Left hindlimb (tissue), 1 donor: ENCODE measurements around the gene CD226.
"Not testable (repeated sequence)": the region's sequence is repeated elsewhere in the genome, so short reads cannot be mapped to it uniquely, and the experiment has no call there.

ENCODE experiments used
- DNase-seq: peaks from one replicate; pipeline ENCODE4 v3.0.0-alpha.2; 2018

The CD226 gene

GRCh38 chr18:69956057-69956456, 8.4 kb upstream of the CD226 start:
- DNase-seq: no peak

DNA sequence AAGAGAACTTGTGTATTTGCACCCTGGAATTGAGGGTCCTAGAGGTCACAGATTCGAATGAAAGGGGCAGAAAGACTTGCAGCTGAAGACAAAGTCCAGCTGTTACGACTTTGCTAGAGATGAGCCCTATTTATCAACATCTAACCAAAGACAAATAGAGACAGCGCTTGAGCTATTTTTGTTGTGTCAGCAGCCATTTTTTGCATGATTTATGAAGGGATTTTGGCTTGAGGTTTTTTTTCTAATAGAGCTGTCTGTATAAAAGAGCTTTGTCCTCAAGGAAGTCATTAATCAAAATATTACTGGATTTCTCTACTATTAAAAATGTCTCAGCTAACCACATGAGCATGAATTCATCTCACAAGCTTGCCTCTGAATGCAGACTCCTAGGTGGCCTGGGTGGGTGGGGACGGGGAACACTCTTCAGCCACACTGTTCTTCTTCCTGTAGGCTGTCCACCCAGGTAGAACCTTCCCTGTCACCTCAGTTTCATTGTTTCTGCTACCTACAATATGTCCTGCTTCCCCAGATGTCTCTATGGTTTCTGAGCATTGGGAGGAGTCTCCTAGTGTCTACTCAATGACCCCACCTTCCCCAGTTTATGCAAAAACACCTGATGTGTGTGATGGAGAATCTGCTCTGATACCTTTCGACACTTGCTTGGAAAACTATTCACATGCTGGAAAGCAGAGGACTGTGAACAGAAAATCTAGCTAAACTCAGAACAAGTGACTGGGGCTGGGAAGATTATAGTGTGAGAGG, 7.2 kb upstream of the CD226 start:
- DNase-seq: no peak

DNA sequence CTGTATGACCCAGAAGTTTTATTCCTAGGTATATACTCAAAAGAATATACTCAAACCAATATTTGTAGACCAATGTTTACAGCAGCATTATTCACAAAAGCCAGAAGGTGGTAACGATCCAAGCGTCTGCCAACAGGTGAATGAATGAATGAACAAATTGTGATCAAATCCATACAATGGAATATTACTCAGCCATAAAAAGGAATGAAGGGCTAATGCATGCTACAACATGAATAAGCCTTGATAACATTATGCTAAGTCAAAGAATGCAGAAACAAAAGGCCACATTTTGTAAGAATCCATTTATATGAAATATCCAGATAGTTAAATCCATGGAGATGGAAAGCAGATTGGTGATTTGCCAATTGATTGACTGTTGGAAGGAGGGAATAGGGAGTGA, 5.5 kb upstream of the CD226 start:
- DNase-seq: no peak

DNA sequence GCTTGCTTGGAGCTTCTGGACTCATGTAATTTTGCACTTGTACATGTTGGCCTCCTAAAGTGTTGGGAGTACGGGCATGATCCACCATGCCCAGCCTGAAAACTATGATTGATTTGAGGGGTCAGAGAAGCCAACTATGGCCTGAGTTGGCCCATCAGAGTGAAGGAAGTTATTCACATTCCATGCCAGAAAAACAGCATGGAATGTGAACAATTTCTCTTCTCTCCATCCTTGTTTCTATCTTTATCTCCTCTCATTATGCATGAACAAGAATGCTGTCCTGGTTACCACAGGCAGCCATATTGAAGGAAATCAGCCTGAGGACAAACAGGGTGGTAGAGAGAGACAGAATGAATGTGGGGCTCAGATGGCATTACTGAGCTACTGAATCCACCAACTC, 3.5 kb upstream of the CD226 start:
- DNase-seq: no peak

DNA sequence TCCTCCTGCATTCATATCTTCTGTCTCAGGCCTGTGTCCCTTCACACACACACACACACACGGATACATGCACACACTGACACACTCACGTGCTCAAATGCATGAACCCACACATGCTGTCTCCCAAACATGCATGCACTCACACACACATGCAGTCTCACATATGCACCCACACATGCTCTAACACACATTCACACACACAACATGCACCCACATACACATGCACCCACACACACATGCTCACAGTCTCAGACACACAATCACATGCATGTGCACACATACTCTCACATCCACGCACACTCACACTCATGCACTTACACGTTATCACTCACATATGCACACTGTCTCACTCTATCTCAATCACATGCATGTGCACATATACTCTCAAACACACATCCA, 1.9 kb upstream of the CD226 start:
- no peak for DNase-seq

GRCh38 chr18:69948919-69949537, 1.4 kb upstream of the CD226 start:
- DNase-seq: no peak

GRCh38 chr18:69948256-69948655, 583 bp upstream of the CD226 start:
- no peak for DNase-seq

GRCh38 chr18:69946608-69947155, 991 bp downstream of the CD226 start:
- DNase-seq: no peak

GRCh38 chr18:69945220-69946114, 2.2 kb downstream of the CD226 start:
- DNase-seq: no peak

- DNase-seq: no peak
Observed at GRCh38 chr18:69944436-69944835, 3.2 kb downstream of the CD226 start.

DNA sequence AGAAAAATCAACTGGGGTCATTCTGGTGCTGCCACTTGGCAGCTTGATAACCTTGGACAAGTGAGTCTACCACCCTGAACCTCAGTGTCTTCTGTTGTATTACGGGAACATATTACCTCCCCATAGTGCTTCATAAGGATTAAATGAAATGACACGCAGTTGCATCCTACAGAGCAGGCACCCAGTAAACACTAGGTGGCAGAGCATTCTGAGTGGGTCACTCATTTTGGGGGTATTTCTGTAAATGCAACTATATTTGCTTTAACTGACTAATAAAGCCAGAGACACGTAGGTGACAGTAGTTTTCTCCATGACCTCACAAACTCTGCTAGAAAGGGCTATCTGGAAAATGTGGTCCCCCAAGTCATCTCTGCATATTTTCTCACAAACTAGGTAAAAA, 4.7 kb downstream of the CD226 start:
- no peak for DNase-seq

GRCh38 chr18:69941183-69941582, 6.5 kb downstream of the CD226 start:
- DNase-seq: no peak

- DNase-seq: not testable (repeated sequence)
Observed at GRCh38 chr18:69939812-69940211, 7.9 kb downstream of the CD226 start.

DNA sequence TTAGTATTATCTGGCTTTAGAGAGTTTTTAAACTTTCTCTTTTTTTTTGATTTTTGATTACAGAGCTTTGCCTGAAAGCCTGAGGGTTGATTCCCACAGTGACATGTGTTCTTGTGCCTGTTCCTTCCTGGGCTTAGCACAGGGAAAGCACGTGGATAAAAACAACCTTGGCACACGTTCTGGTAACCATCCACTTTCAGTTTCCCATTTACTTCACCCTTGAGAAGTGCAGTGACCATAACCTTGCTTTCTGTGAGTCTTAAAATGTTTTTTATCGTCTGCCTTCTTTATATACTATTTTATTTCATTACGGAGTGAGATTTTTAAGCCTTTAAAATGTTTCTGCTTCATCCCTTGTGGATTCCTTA, 11.5 kb downstream of the CD226 start:
- DNase-seq: no peak

GRCh38 chr18:69935319-69936190, 12.1 kb downstream of the CD226 start:
- no peak for DNase-seq

DNA sequence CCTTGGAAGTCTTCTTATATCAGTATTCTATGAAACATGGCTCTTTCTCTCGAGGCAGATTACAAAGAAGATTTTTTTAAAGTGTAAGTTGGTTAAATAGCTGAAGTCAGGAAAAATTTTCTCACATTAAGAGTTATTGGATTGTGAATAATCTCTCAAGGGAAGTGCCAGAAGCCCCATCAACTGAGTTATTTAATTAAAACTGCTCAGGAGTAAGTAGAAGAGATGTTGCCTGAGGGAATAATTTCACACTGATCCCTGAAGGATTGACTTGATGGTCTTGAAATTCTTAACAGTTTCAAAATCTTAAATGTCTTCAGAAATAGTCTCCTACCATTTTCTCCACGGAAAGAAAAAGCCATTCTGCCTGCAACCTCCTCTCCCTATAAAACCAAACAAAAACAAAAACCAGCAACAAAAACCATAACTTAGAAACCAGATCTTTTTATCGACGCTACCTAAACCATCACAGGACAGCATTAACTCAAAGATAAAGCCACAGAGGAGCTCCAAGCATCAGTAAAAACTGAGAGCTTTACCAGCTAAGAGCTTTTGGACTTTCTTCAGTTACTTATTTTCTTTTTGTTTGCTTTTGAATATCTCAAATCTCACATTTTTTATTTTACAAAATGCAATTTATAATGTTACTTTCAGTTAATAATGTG, 12.9 kb downstream of the CD226 start:
- no peak for DNase-seq

DNA sequence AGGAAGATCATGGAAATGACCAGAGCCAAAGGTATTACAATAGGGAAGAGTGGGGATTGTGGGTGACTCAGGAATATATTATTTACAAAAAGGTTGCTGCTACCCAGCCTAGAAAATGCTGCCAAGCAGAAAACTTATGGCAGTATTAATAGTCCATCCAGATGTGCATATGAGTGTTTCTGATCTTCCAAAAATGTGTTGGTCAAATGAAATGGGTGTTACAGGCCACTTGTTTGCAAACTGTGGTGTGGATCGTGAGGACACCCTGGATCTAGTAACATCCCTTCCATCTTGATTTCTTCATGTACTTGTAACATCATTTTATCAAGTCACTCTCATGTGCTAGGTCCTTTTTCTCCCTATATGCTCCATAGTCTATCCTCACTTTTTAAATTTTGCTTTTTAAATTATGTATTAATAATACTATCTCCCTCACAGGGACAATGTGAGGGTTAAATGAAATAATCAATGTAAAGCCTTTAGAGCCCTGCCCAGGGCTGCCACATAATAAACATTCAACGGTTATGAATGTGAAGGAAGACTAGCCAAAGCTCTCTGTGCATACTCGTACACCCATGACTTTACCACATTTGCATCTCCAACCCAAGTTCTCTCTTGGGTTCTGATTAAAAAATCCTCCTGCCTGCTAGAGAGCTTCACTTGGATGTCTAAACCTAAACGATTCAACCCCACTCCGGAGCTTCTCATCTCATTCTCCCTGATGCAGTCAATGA, 18.5 kb downstream of the CD226 start:
- DNase-seq: no peak

DNA sequence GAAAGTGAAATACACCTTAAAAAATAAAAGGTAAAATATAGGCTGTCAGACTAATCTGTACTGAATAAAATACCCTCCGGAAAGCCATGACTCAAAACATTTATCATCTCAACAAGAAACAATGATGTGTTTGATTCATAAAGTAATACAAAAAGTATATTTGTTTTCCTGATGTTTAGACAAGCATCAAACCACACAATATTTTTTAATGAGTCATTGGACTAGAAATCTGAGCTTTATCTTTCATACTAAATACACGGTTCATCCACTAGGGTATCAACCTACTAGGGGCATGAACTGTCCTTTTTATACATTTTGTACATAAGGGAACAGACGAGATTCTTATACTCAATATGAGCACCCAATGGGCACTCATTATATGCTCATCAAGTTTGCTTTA, 31.3 kb downstream of the CD226 start:
- DNase-seq: no peak

GRCh38 chr18:69908838-69909237, 38.8 kb downstream of the CD226 start:
- DNase-seq: no peak

DNA sequence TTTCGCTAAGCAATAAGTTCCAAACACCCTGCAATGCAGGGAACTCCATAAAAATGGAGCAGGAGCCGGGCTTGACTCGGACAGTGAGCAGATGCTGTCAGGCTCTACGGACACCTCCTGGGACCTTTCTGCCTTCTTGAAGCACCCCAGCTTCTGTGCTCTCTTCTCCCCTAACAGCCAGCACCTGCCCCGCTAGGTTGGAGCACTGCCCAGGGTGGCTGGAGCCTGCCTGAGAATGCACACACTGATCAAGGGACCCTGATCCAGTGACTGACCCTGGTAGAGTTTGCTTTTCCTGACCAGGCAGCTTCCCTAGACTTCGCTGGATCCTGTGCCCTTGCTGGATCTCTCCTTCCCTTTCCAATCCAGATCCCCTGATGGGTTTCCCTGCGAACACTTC, 40.9 kb downstream of the CD226 start:
- DNase-seq: no peak

DNA sequence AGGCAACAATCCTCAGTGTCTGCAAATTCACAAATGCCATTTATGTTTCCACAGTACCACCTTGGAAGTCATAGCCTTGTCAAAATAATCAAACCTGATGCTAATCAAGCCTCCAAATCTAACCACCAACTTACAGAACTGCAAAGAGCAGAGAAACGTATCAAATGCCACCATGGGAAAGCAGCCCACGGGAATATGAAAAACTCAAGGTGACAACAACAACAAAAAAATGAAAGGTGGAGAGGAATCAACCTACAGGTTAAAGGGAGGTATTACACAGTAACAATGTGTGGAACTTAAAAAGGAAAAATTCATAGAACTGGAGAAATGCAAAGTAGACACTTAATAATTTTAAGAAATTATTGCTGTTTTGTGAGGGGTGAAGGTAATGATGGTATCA, 46.7 kb downstream of the CD226 start:
- DNase-seq: no peak
